Stimulated activated naive CD4-positive, alpha-beta T cell treated with Interleukin-2 at 50 U/mL for 16 hours (primary cell): ENCODE measurements around the gene TAX1BP3.

Experiments
- DNase-seq: peaks from one replicate; lab custom pipeline; 2025; lab: John Stamatoyannopoulos, UW

TAX1BP3 gene

DNA sequence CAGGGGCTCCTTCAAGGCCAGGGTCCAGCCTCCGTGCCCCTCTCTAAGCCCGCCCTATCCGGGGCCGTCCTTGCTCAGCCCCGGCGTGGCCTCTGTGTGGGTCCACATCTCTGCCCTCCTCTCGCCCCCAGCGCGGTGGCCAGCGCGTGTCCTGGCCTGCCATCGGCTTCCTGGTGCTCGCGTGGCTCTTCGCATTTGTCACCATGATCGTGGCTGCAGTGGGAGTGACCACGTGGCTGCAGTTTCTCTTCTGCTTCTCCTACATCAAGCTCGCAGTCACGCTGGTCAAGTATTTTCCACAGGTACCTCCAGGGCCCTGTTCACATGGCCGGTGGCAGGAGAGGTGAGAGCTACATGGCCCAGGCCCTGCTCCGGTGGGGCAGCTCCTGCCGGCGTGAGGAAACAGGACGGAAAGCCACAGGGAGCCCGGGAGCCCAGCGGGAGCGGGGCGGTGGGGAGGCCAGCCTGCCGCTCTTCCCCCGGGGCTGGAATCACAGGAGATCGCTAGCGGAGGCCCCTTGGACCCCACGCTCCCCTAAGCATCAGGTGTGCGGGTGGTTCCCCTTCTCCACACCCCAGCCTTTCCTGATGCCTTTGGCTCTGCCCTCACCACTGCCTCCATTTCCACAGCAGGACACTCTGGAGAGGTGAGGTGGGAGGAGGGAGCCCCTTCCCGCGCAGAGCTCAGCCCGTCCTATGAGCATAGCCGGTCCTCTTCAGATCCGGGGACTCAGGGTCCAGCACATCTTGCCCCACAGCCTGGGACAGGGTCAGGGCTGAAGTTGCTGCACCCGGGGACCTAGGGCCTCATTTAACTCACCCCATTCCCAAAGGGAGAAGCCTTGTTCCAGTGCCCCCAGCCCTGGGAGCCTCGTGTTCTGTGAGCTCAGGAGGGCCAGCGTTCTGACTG, 10.2 kb downstream of the TAX1BP3 start:
- DNase-seq = no peak

DNA sequence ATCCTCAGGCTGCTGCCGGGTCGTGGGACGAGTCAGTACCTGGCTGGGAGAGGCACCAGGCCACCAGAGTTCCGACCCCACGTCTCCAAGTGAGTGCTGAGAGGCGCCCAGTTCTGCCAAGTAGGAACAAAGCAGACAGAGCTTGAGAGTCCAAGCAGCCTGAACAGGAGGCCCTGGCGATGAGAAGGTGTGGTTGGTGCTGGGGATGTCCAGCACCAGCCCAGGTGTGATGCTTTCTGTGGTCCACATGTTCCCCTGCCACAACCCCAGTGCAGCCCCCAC, 10.8 kb downstream of the TAX1BP3 start:
- DNase-seq = no peak

DNA sequence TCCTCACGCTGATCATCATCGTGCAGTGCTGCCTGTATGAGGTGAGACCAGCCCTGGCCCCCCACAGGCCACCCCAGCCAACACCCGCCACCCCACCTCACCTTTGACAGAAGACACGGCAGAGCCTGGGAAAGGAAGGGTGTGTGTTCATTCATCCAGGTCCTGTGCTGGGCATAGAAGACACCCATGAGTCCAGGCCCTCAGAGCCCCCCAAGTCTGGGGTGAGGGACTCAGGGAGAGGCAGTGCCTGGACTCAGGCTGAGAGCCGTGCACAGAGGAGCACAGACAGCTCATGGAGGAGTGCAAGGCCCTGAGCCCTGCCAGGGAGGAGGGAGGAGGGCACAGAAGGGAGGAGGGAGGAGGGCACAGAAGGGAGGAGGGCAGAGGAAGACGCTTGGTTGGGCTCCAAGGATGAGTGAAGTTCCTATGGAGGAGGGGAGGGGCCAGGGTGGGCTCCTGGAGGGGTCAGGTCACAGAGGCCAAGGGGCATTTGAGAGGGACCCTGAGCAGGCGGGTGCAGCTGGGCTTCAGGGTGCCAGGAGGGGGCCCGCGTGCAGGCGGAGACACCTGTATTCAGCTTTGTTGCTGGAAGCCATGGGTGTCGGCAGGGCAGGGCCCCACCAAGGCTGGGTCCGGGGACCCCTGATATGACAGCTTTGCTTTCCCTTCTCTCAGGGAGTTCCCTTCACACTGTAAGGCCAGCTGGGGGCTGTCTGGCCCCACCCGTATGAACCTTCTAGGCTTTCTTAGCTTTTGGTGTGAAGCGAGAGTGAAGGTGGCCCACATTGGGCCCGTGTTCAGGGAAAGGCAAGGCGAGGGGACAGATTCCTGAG, 11.4 kb downstream of the TAX1BP3 start:
- no peak for DNase-seq

DNA sequence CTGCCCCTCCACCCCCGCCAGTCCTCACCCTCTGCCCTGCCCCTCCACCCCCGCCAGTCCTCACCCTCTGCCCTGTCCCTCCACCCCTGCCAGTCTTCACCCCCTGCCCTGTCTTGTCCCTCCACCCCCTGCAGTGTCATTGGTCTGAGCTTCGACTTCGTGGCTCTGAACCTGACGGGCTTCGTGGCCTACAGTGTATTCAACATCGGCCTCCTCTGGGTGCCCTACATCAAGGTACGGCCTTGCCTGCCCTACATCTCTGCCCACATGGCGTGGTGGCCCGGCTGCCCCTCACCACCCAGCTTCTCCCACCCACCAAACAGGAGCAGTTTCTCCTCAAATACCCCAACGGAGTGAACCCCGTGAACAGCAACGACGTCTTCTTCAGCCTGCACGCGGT, 12.0 kb downstream of the TAX1BP3 start:
- no peak for DNase-seq

DNA sequence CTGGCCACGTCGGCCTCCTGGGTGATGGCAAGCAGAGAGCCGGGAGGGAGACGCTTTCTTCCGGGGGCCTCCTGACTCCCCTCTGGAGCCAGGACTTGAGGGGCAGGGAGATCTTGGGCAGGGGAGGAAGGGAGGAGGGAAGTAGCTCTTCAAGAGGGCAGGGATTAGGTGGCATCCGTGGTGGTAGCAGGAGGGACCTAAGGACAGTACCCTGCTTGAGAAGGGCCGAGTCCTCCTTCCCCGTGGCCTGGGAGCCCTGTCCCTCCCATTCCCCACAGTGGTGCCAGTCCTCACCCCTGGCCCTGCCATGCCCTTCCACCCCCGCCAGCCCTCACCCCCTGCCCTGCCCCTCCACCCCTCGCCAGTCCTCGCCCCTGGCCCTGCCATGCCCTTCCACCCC, 12.6 kb downstream of the TAX1BP3 start:
- no peak for DNase-seq

DNA sequence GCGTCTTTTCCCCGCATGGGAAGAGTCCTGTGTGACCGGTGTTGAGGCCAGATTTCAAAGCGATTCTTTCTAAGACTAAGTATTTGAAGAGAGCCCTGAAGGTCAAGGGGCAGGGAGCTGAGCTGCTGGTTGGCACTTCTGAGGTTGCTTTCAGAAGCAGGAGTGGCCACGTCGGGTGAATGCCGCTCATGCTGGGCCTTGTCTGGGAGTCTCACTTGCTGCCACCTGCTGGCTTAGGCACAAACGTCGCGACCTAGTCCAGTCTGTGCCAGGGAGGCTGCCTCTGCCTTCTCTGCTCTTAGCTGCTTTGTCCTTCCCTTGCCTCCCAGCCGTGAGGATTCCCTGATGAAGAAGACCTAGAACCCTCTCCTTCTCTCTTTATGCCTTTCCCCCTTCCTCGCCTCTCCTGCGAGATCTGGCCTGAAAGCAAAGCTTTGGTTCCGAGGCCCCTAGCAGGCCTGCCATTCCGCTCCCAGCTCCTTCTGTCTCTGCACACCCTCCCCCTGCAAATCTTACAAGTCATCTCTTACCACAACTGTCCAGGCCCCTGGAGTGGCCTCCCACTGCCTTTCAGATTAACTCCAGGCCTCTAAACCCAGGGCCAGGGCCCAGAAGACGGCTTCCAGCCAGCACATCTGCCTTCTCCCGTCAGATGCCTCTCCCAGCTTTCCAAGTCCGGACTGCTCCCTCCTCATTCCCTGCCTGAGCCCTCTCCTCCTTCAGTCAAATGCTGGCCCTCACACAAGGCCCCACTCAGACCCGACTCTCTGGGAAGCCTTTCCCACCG, 20.4 kb downstream of the TAX1BP3 start:
- DNase-seq = peak; percentile 13

DNA sequence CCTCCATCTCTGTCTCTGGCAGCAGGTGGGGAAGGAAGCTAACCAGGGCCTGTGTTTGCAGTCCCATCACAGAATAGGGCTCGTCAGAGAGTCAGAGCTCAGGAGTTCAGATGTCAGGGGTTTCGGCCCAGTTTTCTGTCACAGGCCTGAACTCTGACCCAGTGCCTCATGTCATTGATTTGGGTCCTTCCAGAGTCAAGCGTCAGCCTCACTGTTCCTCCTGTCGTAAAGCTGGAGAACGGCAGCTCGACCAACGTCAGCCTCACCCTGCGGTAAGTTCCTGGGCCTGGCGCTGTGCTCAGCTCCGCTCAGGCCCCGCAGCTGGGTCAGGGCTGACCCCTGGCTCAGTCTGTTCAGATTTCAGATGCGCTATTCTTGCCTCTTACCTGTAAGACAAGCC, 21.1 kb downstream of the TAX1BP3 start:
- no peak for DNase-seq

DNA sequence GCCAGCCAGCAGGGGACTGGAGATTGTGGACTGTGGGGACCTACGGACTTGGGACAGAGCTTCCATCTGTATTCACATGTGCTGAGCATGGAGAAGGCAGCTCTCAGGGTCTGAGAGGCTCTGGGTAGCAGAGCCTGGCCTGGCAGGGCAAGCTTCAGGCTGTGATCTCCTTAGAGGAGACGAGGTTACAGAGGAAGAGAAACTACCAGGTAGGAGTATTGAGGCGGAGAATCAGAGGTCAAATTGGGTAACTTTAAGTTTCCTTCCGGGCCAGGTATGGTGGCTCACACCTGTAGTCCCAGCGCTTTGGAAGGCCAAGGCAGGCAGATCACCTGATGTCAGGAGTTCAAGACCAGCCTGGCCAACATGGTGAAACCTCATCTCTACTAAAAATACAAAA, 23.1 kb downstream of the TAX1BP3 start:
- DNase-seq = no peak

DNA sequence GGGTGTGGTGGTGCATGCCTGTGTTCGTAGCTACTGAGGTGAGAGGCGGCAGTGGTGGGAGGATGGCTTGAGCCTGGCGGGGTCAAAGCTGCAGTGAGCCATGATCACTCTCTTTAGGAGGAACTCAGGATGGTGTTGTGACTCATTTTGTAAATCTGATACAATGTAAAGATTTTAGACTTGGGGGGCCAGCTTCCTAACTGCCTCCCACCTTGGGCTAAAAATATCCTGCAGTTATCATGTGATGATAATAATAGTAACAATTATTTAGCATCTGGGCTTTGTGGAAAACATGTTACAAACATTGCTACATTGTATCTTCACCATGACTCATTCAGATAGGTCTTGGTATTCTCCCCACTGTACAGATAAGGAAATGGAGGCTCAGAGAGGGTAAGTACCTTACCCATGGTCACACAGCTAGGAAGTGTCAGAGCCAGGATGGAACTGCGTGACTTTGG, 24.5 kb downstream of the TAX1BP3 start:
- no peak for DNase-seq

DNA sequence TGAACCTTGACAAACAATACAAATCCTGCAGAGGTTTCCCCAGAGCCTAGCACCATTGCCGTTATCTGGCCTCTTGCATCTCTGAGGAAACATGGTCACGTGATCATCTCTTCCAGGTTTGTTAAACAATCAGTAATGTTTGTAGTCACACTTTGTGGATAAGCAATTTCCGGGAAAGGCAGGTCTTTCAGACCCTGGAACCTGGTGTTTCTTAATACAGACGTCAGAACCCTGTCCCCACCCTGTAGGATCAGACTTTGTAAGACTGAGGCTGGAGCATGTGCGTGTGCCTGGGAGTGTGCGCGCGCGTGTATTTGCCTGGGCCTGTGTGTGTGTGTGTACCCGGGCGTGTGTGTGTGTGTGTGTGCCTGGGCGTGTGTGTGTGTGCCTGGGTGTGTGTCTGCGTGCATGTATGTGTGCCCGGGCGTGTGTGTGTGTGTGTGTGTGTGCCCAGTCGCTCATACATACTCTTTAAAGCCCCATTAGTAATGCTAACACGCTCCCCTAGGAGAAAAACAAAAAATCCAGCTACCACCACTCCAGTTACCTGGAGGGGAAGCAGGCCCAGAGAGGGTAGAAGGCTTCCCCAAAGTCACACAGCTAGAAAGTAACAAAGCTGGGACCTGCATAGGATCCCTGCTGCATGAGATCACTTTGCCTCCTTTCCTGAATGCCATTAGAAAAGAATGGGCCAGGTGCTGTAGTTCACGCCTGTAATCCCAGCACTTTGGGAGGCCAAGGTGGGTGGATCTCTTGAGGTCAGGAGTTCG, 26.5 kb downstream of the TAX1BP3 start:
- no peak for DNase-seq

DNA sequence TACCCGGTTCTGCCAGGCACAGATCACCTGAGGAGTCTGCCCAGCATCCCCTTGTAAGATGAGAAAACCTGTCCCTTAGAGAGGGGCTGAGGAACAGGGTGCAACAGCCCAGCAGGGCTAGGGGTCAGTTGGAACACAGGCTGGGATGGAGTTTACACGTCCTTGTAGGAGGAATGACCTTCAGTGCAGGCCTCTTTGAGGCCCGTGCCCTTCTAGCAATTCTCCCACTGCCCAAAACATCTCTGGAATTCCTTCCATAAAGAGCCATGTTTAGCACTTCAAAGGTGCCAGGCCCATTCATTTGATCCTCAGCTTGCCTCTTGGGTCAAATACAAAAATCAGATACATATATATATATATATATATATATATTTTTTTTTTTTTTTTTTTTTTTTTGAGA, 27.4 kb downstream of the TAX1BP3 start:
- no peak for DNase-seq

DNA sequence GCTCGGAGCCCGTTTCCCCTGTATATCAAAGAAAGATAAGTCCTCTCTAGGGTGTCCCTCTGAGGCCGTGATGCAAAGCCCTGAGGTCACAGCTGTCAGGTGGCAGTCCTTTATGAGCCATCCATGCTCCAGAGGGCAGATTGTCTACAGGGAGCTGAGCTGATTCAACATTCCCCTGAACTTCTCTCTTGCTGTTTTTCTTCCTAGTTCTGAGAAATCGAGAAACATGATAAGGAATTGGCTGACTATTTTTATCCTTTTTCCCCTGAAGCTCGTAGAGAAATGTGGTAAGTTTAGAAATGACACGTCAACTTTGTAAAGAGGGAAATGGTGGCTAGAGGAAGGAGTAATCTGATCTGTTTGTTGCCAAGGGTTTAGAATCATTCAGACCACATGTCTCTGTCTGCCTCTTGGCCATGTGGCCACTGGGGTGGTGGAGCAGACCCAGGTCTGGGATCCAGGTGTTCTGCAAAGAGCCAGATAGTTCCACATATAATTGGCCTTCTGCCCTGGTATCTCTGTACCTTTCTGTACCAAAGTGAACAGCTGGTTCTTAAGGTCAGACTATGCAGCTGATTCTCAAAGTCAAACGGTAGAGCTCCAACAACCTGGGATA, 28.3 kb downstream of the TAX1BP3 start:
- DNase-seq = no peak

DNA sequence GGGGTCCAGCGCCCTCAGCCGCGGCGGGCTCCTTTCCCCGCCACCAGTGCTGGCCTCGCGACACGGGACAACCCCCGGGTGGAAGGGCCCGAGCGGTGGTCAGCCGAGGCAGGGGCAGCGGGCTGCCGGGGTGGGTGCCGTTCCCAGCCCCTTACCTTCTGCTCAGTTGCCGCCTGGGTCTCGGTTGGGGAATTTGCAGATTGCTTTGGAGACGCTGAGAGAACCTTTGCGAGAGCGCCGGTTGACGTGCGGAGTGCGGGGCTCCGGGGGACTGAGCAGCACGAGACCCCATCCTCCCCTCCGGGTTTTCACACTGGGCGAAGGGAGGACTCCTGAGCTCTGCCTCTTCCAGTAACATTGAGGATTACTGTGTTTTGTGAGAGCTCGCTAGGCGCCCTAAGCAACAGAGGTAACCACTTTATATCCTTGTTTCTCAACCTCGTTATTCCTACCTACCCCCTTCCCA, 31.4 kb downstream of the TAX1BP3 start:
- DNase-seq = no peak

DNA sequence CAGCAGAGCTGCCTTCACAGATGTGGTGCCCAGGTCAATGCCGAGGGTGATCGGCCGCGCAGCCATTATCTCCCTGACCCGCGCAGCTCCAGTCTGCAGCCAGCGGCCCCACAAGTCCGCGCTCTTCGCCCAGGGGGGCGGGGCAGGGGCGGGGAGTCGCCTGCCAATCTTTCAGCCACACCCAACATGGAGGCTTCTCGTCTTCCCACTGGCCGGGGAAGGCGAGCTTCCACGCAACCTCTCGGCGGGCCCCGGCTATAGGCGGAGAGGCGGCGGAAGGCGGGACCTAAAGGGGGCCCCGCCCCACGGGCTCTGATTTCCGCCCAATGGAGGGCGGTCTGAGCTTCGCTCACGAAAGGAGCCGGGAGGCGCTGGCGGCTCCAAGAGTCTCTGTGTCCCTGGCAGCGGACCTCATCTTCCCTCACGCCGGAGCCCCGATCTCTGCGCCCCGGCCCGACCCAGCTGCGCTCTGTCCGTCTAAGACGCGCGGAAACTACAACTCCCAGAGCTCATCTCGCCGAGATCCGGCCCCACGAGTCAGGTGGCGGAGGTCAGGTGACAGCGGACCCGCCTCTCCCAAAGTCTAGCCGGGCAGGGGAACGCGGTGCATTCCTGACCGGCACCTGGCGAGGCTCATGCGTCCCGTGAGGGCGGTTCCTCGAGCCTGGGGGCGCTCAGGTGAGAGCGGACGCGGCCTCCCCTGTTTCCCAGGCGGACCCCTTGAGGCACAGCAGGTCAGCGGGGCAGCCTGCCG, 32.0 kb downstream of the TAX1BP3 start, which contains the start of the genes CTNS and SHPK:
CTNS (plus strand) TSS at position 607 of the 754 bp plus-strand sequence. CDS start 3,447 bp downstream, outside the sequence.
SHPK (minus strand) TSS at position 97 of the 754 bp plus-strand sequence; CDS start at position 66, 31 bp downstream.
- DNase-seq = peak; percentile 93

DNA sequence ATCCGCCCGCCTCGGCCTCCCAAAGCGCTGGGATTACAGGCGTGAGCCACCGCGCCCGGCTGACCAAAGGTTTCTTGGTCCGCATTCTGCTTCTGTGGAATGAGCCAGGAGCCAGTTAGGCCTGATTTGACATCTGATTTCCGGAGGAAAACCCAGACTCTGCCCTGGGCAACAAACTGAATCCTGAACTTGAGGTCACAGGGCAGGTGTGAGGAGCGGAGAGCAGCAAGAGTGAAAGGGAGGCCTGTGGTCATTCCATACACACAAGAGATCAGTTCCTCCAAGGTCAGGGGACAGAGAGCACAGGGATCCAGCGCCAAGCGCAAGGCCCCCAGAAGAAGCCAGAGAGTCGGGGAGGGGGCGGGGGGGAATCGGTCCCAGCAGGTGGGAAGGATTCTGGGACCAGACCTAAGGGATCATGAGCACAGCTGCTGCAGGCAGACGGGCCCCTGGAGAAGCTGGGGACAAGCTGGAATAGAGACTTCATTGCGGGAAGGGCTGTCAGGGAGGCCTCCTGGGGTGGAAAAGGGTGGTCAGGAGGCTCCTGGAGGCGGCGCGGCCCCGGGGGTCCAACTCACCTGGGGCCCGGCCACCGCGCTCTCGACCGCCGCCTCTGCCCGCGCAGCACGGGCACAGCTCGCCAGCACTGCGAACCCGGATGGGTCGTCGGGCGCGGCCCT, 32.8 kb downstream of the TAX1BP3 start:
- no peak for DNase-seq

DNA sequence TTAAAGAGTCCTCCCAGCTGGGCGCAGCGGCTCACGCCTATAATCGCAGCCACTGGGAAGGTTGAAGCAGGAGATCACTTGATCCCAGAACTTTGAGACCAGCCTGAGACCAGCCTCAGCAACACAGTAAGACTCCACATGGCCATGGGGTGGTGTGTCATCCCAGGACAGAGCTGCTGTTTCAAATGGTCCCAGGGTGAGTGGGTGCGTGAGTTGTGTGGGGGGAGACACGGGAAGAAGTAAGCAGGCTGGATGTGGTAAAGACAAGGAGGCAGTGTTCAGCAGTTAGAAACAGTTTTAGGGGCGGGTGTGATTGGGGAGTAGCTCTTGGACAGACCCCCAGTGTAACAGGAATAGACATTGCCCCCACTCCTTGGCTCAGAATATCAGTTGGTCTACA, 36.1 kb downstream of the TAX1BP3 start:
- no peak for DNase-seq

DNA sequence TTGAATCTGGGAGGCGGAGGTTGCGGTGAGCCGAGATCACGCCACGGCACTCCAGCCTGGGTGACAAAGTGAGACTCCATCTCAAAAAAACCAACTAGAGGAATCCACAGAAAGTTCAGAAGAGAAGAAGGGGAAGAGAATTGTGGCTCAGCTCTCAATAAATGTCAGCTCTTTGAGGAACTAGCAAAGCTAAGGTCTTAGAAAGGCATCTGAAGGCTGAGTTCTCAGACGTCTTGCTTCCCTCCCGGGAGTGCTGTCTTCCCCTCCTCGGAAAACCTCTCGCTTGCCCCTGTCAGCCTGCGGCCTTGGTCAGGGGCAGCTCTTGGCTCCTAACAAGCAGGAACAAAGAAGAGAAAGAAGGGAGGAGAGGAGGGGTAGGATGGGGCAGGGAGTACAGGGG, 37.6 kb downstream of the TAX1BP3 start:
- DNase-seq = no peak

DNA sequence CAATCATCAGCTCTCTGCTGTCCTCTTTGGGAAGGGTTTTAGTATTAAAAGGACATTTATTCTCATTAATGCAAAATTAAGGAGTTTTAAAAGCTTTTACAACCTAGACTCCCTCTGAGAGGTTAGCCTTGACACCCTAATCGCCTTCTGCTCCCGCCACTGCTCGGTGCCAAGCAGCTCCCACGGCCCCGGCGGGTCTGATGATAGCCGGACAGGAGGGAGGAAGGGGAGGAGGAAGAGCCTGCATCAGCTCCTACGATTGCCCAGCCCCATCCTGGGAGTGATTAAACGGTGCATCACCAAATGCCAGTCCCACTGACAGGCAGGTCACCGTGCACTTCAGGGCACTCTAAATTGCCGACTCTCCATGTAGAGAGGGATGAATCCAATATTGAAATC, 40.6 kb downstream of the TAX1BP3 start:
- DNase-seq = no peak
